Keratinocyte (primary cell): Measurements from ENCODE around the gene FGGY. TPM values are rescaled to one million over a fixed set of nuclear protein-coding genes. Genes with fewer than 3 reads are reported as not detected.

Experiments used
- DNase-seq: peaks from one replicate; pipeline ENCODE4 v3.0.0-alpha.2; 2011; ENCODE audit warnings: low read depth, missing footprints, low spot score
- FAIRE-seq: peaks from 2 replicates; lab custom pipeline; 2011; peaks lifted over from hg19 to GRCh38; lab: Jason Lieb, UNC
- H2AFZ ChIP-seq: 2 replicates; pipeline ENCODE4 v1.6.0; 2012; ENCODE audit warnings: low read length, control low read depth, inconsistent platforms; ENCODE audit not compliant: control insufficient read depth
- H3K27ac ChIP-seq: 2 replicates; pipeline ENCODE4 v1.5.1; 2011; ENCODE audit warnings: low read length; ENCODE audit not compliant: control insufficient read depth, insufficient read depth
- H3K27me3 ChIP-seq: 3 replicates; pipeline ENCODE4 v1.6.0; 2011; ENCODE audit warnings: low read length; ENCODE audit not compliant: control insufficient read depth, insufficient read depth; ENCODE audit errors: extremely low read depth
- H3K36me3 ChIP-seq, 2 experiments: 2 replicates in 1 of 2; 3 replicates in 1 of 2; pipeline ENCODE4 v1.5.1; 2011; ENCODE audit warnings: low read length in 2 of 2, mild to moderate bottlenecking in 1 of 2; ENCODE audit not compliant: control insufficient read depth in 2 of 2, insufficient read depth in 2 of 2; ENCODE audit errors: extremely low read depth in 1 of 2
- H3K4me1 ChIP-seq: 3 replicates; pipeline ENCODE4 v1.5.1; 2011; ENCODE audit warnings: low read length; ENCODE audit not compliant: control insufficient read depth, insufficient read depth; ENCODE audit errors: extremely low read depth
- H3K4me2 ChIP-seq: 3 replicates; pipeline ENCODE4 v1.6.0; 2011; ENCODE audit warnings: low read depth, low read length; ENCODE audit not compliant: control insufficient read depth, insufficient read depth; ENCODE audit errors: extremely low read depth
- H3K4me3 ChIP-seq, 3 experiments: fragments of 200-600 bp in 1 of 3; sonication (generic) in 1 of 3; 2 replicates in 2 of 3; 3 replicates in 1 of 3; pipeline ENCODE4 v1.5.1; 2011 to 2016; ENCODE audit warnings: low read length in 3 of 3, mild to moderate bottlenecking in 3 of 3, control low read depth in 2 of 3, inconsistent platforms in 1 of 3, low read depth in 1 of 3, mixed read lengths in 1 of 3, mixed run types in 1 of 3, moderate library complexity in 1 of 3; ENCODE audit not compliant: control insufficient read depth in 2 of 3, insufficient read depth in 2 of 3; ENCODE audit errors: extremely low read depth in 1 of 3
- H3K79me2 ChIP-seq: 2 replicates; pipeline ENCODE4 v1.6.0; 2012; ENCODE audit warnings: low read length; ENCODE audit not compliant: control insufficient read depth, insufficient read depth
- H3K9ac ChIP-seq: 3 replicates; pipeline ENCODE4 v1.6.0; 2011; ENCODE audit warnings: low read length; ENCODE audit not compliant: control insufficient read depth, insufficient read depth; ENCODE audit errors: extremely low read depth
- H3K9me1 ChIP-seq: 3 replicates; pipeline ENCODE4 v1.6.0; 2011; ENCODE audit warnings: low read length; ENCODE audit not compliant: control insufficient read depth, insufficient read depth; ENCODE audit errors: extremely low read depth
- H3K9me3 ChIP-seq: 2 replicates; pipeline ENCODE4 v1.5.1; 2012; ENCODE audit warnings: low read depth, low read length; ENCODE audit not compliant: control insufficient read depth
- H4K20me1 ChIP-seq: 3 replicates; pipeline ENCODE4 v1.6.0; 2011; ENCODE audit warnings: low read length; ENCODE audit not compliant: control insufficient read depth, insufficient read depth; ENCODE audit errors: extremely low read depth
- EZH2 ChIP-seq: IDR thresholded peaks from one replicate; pipeline ENCODE4 v1.6.1; 2012; ENCODE audit warnings: inconsistent platforms, mild to moderate bottlenecking, low read length, moderate library complexity
- dilution Hi-C: fragments of 300-500 bp; cut with MboI; formaldehyde crosslinking; loops from one replicate; pipeline ENCODE4 v1.7.0; 2020; ENCODE audit warnings: low sequenced_read_pairs; ENCODE audit not compliant: extremely low pct_ligation_motif_present
- polyA plus RNA-seq, 5 experiments: library from polyadenylated mRNA; depleted of rRNA in 3 of 5; stranded (reverse) in 3 of 5; stranded (forward) in 1 of 5; unstranded in 1 of 5; fragments of >200 nt; gene quantifications; 1 replicate in 1 of 5; 2 replicates in 3 of 5; 3 replicates in 1 of 5; pipeline versions ENCODE4 v1.2.1 to v1.2.3, GENCODE V29; 2011 to 2012; ENCODE audit warnings: missing spikeins in 2 of 5, low read depth in 1 of 5, low replicate concordance in 1 of 5
- TF ChIP-seq, protein P1 (sequence below), 3 experiments: IDR thresholded peaks in 1 of 3; conservative IDR thresholded peaks in 1 of 3; optimal IDR thresholded peaks in 1 of 3; 2 replicates in 2 of 3; 3 replicates in 1 of 3; pipeline versions ENCODE3 to v1.5.1; 2011; ENCODE audit warnings: low read length in 3 of 3, mild to moderate bottlenecking in 3 of 3, moderate library complexity in 2 of 3, control low read depth in 1 of 3, inconsistent platforms in 1 of 3; ENCODE audit not compliant: insufficient read depth in 2 of 3; ENCODE audit errors: extremely low read depth in 1 of 3

Gene FGGY
- polyA plus RNA-seq, 1 donor (not counting 4 experiments of a cell fraction or from before 2014, with no cell fraction given): 16.6 TPM

DNA sequence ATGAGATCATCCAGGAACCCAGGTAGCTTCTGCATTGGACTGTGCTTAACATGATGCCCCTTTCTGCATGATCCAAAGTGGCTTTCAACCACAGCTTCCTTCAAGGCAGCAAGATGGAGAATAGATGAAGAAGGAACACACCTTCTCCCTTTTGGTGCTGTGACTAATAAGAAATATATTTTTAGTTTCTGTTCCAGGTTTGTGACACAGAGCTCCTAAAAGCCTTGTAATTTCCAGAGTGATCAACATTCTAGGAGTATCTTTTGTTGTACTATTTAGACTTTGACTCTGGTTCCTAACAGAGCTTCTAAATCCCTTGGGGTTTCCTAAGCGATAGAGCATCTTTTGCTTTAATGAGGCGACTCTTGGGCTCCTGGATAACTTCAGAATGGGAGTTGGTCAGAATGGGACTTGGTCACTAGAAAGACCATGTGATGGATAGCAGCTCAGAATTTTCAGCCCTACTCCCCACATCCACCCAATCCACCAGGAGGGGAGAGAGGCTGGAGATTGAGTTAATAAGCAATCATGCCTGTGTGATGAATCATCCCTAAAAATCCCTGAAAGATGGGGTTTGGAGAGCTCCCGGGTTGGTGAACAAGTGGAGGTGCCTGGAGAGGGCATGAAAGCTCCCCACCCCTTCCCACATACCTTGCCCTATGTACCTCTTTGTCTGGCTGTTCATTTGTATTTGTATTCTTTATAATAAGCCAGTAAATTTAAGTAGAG, 134.8 kb downstream of the FGGY start:
- H3K4me3 ChIP-seq: no peak overlapping the region
- H3K79me2 ChIP-seq: no peaks in the 10 kb centered on the region
- H3K4me1 ChIP-seq: peaks cover 36% of the 10 kb centered on the region
- no peaks in the 10 kb centered on the region for H3K9me1 ChIP-seq
- no peak overlapping the region for H3K9ac ChIP-seq
- no peak overlapping the region for H2AFZ ChIP-seq
- peak; percentile 32 for FAIRE-seq
- no peak overlapping the region for H3K4me2 ChIP-seq
- TF ChIP-seq EZH2: no peak
- TF ChIP-seq, protein P1, sequence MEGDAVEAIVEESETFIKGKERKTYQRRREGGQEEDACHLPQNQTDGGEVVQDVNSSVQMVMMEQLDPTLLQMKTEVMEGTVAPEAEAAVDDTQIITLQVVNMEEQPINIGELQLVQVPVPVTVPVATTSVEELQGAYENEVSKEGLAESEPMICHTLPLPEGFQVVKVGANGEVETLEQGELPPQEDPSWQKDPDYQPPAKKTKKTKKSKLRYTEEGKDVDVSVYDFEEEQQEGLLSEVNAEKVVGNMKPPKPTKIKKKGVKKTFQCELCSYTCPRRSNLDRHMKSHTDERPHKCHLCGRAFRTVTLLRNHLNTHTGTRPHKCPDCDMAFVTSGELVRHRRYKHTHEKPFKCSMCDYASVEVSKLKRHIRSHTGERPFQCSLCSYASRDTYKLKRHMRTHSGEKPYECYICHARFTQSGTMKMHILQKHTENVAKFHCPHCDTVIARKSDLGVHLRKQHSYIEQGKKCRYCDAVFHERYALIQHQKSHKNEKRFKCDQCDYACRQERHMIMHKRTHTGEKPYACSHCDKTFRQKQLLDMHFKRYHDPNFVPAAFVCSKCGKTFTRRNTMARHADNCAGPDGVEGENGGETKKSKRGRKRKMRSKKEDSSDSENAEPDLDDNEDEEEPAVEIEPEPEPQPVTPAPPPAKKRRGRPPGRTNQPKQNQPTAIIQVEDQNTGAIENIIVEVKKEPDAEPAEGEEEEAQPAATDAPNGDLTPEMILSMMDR (optimal IDR thresholded peaks at IDR 0.05 in 1 of 3, IDR thresholded peaks at IDR 0.05 in 1 of 3, conservative IDR thresholded peaks at IDR 0.05 in 1 of 3; ENCODE audit: extremely low read depth in 1 of 3, insufficient read depth in 2 of 3, low read length in 3 of 3): peak in 1 of 3 experiments; percentile 12
- H3K9me3 ChIP-seq: no peaks in the 10 kb centered on the region
- H3K27me3 ChIP-seq: no peaks in the 10 kb centered on the region
- peak overlapping the region; percentile 11 for H3K27ac ChIP-seq
- H4K20me1 ChIP-seq: no peaks in the 10 kb centered on the region
- H3K36me3 ChIP-seq: no peaks in the 10 kb centered on the region
- peak; percentile 57 for DNase-seq
- dilution Hi-C loops: no loop called here

DNA sequence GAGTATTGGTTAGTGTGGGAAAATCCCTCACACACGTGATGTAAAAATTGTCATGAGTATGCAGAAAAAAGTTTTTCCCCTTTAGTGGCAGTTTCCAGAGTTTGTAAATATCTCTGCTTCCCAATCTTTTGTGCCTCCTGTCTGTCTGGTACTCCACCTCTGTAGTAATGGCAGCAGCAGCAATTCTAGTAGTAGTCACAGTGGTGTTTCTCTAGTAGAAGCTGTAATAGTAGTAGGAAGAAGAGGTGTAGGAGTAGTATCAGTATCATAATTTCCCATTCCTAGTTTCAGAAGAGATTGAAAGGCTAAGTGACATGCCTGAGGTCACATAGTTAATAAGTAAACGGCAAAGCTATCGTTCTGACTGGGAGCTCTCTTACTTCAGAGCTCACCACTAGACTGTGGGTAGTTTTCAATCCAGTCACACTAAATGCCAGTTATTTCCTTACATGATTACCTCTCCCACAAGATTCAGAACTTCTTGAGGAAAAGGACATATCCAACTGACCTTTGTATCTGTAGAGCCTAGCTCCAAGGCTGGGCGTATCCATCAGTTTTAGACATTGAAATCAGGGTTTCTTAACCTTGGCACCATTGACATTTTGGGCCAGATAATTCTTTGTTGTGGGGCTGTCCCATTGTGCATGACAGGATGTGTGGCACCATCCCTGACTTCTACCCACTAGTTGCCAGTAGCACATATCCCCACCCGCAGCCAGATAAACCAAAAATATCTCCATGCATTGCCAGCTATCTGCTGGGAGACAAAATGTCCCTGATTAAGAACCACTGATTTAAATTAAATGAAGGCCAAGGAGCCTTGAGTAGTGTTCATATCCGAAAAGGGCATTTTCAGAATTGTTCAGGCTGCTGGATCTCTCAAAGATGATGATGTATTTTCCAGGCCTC, 135.9 kb downstream of the FGGY start:
- H3K36me3 ChIP-seq: no peaks in the 10 kb centered on the region
- H3K9me1 ChIP-seq: no peaks in the 10 kb centered on the region
- FAIRE-seq: peak; percentile 23
- H2AFZ ChIP-seq: no peak overlapping the region
- peaks cover 25% of the 10 kb centered on the region for H3K4me1 ChIP-seq
- H3K4me2 ChIP-seq: no peak overlapping the region
- DNase-seq: no peak
- H3K27me3 ChIP-seq: no peaks in the 10 kb centered on the region
- no peak for TF ChIP-seq EZH2
- H3K9me3 ChIP-seq: no peaks in the 10 kb centered on the region
- dilution Hi-C loops: no loop called here
- no peaks in the 10 kb centered on the region for H3K79me2 ChIP-seq
- no peak overlapping the region for H3K27ac ChIP-seq
- no peak overlapping the region for H3K4me3 ChIP-seq
- no peak overlapping the region for H3K9ac ChIP-seq
- no peaks in the 10 kb centered on the region for H4K20me1 ChIP-seq
